K562 (cell line): ENCODE results near the gene PRKAG2. TPM values are rescaled to one million over a fixed set of nuclear protein-coding genes. Genes with fewer than 3 reads are reported as not detected.
A peak's percentile ranks its signal among the peaks of the same experiment; 100 is the strongest.
"Not testable (repeated sequence)": the region's sequence is repeated elsewhere in the genome, so short reads cannot be mapped to it uniquely, and the experiment has no call there.

ENCODE experiments used
- ATAC-seq: fragments of 200-7000 bp; cut with Tn5 transposase; 3 replicates; pipeline ENCODE4 v1.9.1; 2020; ENCODE audit warnings: moderate library complexity
- BruUV-seq: library from RNA; stranded (reverse); fragments of 400-500 nt; replicated peaks from 2 replicates; lab custom pipeline; 2021; lab: Mats Ljungman, UMichigan
- CTCF ChIA-PET: fragments of 300-600 bp; formaldehyde crosslinking; extraction: SDS; loops from one replicate; lab custom pipeline; 2021; ENCODE audit warnings: low intra/inter-chr PET ratio; lab: Yijun Ruan, JAX
- POLR2A ChIA-PET: fragments of 300-600, 350-650 bp; sonication (Branson Sonifier 250); formaldehyde crosslinking; extraction: SDS; loops from one replicate; lab custom pipeline; 2021; ENCODE audit warnings: antibody characterized with exemption, inconsistent platforms; lab: Yijun Ruan, JAX
- DNase-seq, 4 experiments: peaks; one replicate each; pipeline versions ENCODE4 v3.0.0 to v3.0.0-alpha.2; 2011 to 2018; ENCODE audit warnings: low spot score in 3 of 4, mixed read lengths in 3 of 4; ENCODE audit errors: extremely low read depth in 1 of 4
- FAIRE-seq: peaks from 2 replicates; lab custom pipeline; 2011; peaks lifted over from hg19 to GRCh38; lab: Jason Lieb, UNC
- H2AFZ ChIP-seq: 2 replicates; pipeline ENCODE4 v1.6.0; 2011; ENCODE audit warnings: low read depth, low read length, control low read depth, inconsistent platforms
- H3K27ac ChIP-seq: fragments of 200-600 bp; 3 replicates; pipeline ENCODE4 v1.8.0; 2011; ENCODE audit warnings: low read depth, mild to moderate bottlenecking, control low read depth, inconsistent platforms, low read length, moderate library complexity, mixed read lengths; ENCODE audit errors: extremely low read depth
- H3K27me3 ChIP-seq, 2 experiments: fragments of 300-600 bp in 1 of 2; 2 replicates in 1 of 2; 3 replicates in 1 of 2; pipeline versions ENCODE4 v1.6.0 to v1.8.0; 2011; ENCODE audit warnings: inconsistent platforms in 2 of 2, low read length in 2 of 2, mild to moderate bottlenecking in 1 of 2, mixed read lengths in 1 of 2, moderate library complexity in 1 of 2; ENCODE audit not compliant: control insufficient read depth in 2 of 2, insufficient read depth in 2 of 2
- H3K36me3 ChIP-seq: fragments of 300-600 bp; 3 replicates; pipeline ENCODE4 v1.8.0; 2011; ENCODE audit warnings: mild to moderate bottlenecking, low read length, inconsistent platforms; ENCODE audit not compliant: control insufficient read depth, insufficient read depth
- H3K4me1 ChIP-seq, 2 experiments: fragments of 200-600 bp in 1 of 2; replicated peaks in 1 of 2; 2 replicates in 1 of 2; 3 replicates in 1 of 2; pipeline versions ENCODE4 v1.5.1 to v1.8.0; 2011; ENCODE audit warnings: inconsistent platforms in 2 of 2, low read length in 2 of 2, mild to moderate bottlenecking in 1 of 2, mixed read lengths in 1 of 2, moderate library complexity in 1 of 2; ENCODE audit not compliant: control insufficient read depth in 2 of 2, insufficient read depth in 2 of 2
- H3K4me2 ChIP-seq: 2 replicates; pipeline ENCODE4 v1.6.1; 2011; ENCODE audit warnings: low read length, control low read depth, inconsistent platforms, mixed read lengths; ENCODE audit not compliant: insufficient read depth
- H3K4me3 ChIP-seq: fragments of 200-600 bp; sonication (generic), shearing (Covaris generic); 2 replicates; pipeline ENCODE4 v1.5.1; 2016; ENCODE audit warnings: control low read depth, inconsistent platforms
- H3K79me2 ChIP-seq: fragments of 200-600 bp; 3 replicates; pipeline ENCODE4 v1.8.0; 2011; ENCODE audit warnings: low read length, inconsistent platforms; ENCODE audit not compliant: control insufficient read depth, insufficient read depth
- H3K9ac ChIP-seq, 2 experiments: 2 replicates each; pipeline versions ENCODE4 v1.6.0 to v1.6.1; 2011; ENCODE audit warnings: low read depth in 2 of 2, low read length in 2 of 2, control low read depth in 1 of 2, inconsistent platforms in 1 of 2, mild to moderate bottlenecking in 1 of 2, mixed read lengths in 1 of 2; ENCODE audit not compliant: insufficient read depth in 1 of 2
- H3K9me1 ChIP-seq: one replicate; pipeline ENCODE4 v1.6.0; 2011; ENCODE audit warnings: inconsistent platforms, mild to moderate bottlenecking, low read length, moderate library complexity; ENCODE audit not compliant: control insufficient read depth, insufficient read depth
- H3K9me3 ChIP-seq: replicated peaks from 2 replicates; pipeline ENCODE4 v1.5.1; 2011; ENCODE audit warnings: low read depth, low read length, inconsistent platforms; ENCODE audit not compliant: control insufficient read depth, insufficient read depth
- H4K20me1 ChIP-seq: replicated peaks from 2 replicates; pipeline ENCODE4 v1.6.1; 2011; ENCODE audit warnings: low read length, inconsistent platforms, mixed read lengths; ENCODE audit not compliant: control insufficient read depth, insufficient read depth
- ARID1B ChIP-seq: fragments of 450-650 bp; IDR thresholded peaks from 2 replicates; pipeline ENCODE4 v1.6.1; 2016; ENCODE audit warnings: antibody characterized with exemption, mild to moderate bottlenecking, inconsistent platforms
- EP400 ChIP-seq: fragments of 450-650 bp; IDR thresholded peaks from 2 replicates; pipeline ENCODE4 v1.6.1; 2017; ENCODE audit warnings: antibody characterized with exemption, mild to moderate bottlenecking, moderate library complexity
- FOXJ2 ChIP-seq: fragments of 200-800 bp; sonication (Bioruptor generic); IDR thresholded peaks from 2 replicates; pipeline ENCODE4 v1.6.1; 2016; ENCODE audit warnings: missing genetic modification characterization, missing compliant biosample characterization
- GATAD2B ChIP-seq: fragments of 450-650 bp; IDR thresholded peaks from 2 replicates; pipeline ENCODE4 v1.6.1; 2017; ENCODE audit warnings: mild to moderate bottlenecking, borderline replicate concordance
- ILF3 ChIP-seq: fragments of 450-650 bp; IDR thresholded peaks from 2 replicates; pipeline ENCODE4 v1.6.1; 2018; ENCODE audit warnings: antibody characterized with exemption, mild to moderate bottlenecking, moderate library complexity, borderline replicate concordance
- JUND ChIP-seq, 2 experiments: IDR thresholded peaks; 2 replicates in 1 of 2; 3 replicates in 1 of 2; pipeline ENCODE4 v1.6.1; 2011; ENCODE audit warnings: borderline replicate concordance in 2 of 2, low read depth in 2 of 2, low read length in 2 of 2, improper control_type of control experiment in 1 of 2, missing biosample characterization in 1 of 2, missing genetic modification characterization in 1 of 2, missing genetic modification reagents in 1 of 2
- MIER1 ChIP-seq: fragments of 450-650 bp; IDR thresholded peaks from 2 replicates; pipeline ENCODE4 v1.6.1; 2016; ENCODE audit warnings: antibody characterized with exemption, mild to moderate bottlenecking, low read depth
- MLLT1 ChIP-seq, 2 experiments: fragments of 450-650 bp; IDR thresholded peaks; 2 replicates each; pipeline ENCODE4 v1.6.1; 2016
- MTA1 ChIP-seq: fragments of 450-650 bp; IDR thresholded peaks from 2 replicates; pipeline ENCODE4 v1.6.1; 2017; ENCODE audit warnings: borderline replicate concordance
- MTA2 ChIP-seq: fragments of 450-650 bp; IDR thresholded peaks from 2 replicates; pipeline ENCODE4 v1.6.1; 2016; ENCODE audit warnings: low read depth
- NCOR1 ChIP-seq: fragments of 450-650 bp; IDR thresholded peaks from 2 replicates; pipeline ENCODE4 v1.6.1; 2016; ENCODE audit warnings: mild to moderate bottlenecking, moderate library complexity
- RB1 ChIP-seq: fragments of 450-650 bp; IDR thresholded peaks from 2 replicates; pipeline ENCODE4 v1.6.1; 2017; ENCODE audit warnings: low read depth, mild to moderate bottlenecking
- THRAP3 ChIP-seq: fragments of 450-650 bp; IDR thresholded peaks from 2 replicates; pipeline ENCODE4 v1.6.1; 2016; ENCODE audit warnings: mild to moderate bottlenecking, inconsistent platforms, borderline replicate concordance
- ZC3H8 ChIP-seq: fragments of 450-650 bp; IDR thresholded peaks from 2 replicates; pipeline ENCODE4 v1.6.1; 2017
- ZNF512 ChIP-seq: IDR thresholded peaks from 2 replicates; pipeline ENCODE4 v1.6.1; 2016; ENCODE audit warnings: missing genetic modification characterization, missing compliant biosample characterization
- ZNF561 ChIP-seq: fragments of 450-650 bp; formaldehyde crosslinking; conservative IDR thresholded peaks from 2 replicates; pipeline ENCODE4 v1.4.0; 2020; ENCODE audit warnings: mild to moderate bottlenecking, moderate library complexity
- WGBS: fragments of 100-300 bp; shearing (Covaris generic); methylation state at CpG from one replicate; pipeline ENCODE4 v1.1.6; 2016; ENCODE audit warnings: low coverage, mixed read lengths; ENCODE audit not compliant: insufficient coverage; ENCODE audit errors: missing lambda C conversion rate; 5-methylcytosine and 5-hydroxymethylcytosine counted together
- in situ Hi-C: fragments of 300-500 bp; cut with MboI; formaldehyde crosslinking; loops from 4 replicates; pipeline ENCODE4 v1.15.0; 2018; ENCODE audit warnings: inconsistent platforms, mixed read lengths
- intact Hi-C: fragments of 100-400 bp; cut with micrococcal nuclease; formaldehyde crosslinking; loops from 2 replicates; pipeline ENCODE4 v1.14.2; 2022
- polyA plus RNA-seq, 8 experiments: library from polyadenylated mRNA; depleted of rRNA in 4 of 8; stranded (reverse) in 5 of 8; unstranded in 3 of 8; fragments of >200 nt; fragmentation: Nextera tagmentation in 2 of 8; fragmentation: Illumina TruSeq in 1 of 8; extraction: Ambion mirVana in 2 of 8; extraction: Trizol in 1 of 8; gene quantifications; 2 replicates each; pipeline versions ENCODE4 v1.2.1 to v1.2.3, GENCODE V29; 2011 to 2014; ENCODE audit warnings: inconsistent platforms in 1 of 8, missing spikeins in 1 of 8
- total RNA-seq, 7 experiments: library from RNA; depleted of rRNA in 6 of 7; stranded (reverse); fragments of >200 nt in 6 of 7; fragmentation: Illumina TruSeq in 2 of 7; extraction: Trizol in 2 of 7; gene quantifications; 2 replicates each; pipeline versions ENCODE4 v1.2.1 to v1.2.3, GENCODE V29; 2011 to 2021; ENCODE audit warnings: low replicate concordance in 1 of 7

PRKAG2 gene
- total and polyA plus RNA-seq, 9 of the 15 experiments (the other 6 are each of a cell fraction or from before 2014, with no cell fraction given): 0.99 to 5.6 (median 3.3) TPM

- no peak overlapping the region for H2AFZ ChIP-seq
- no peaks in the 10 kb centered on the region for H3K9me1 ChIP-seq
- no peaks in the 10 kb centered on the region for H3K9me3 ChIP-seq
Observed at GRCh38 chr7:151537818-151538561, 338.9 kb downstream of the PRKAG2 start.

GRCh38 chr7:151536178-151536577 lies 340.7 kb downstream of the PRKAG2 start:
- 5% methylated on average over 2 of the region's 2 CpGs for WGBS
- H3K4me3 ChIP-seq, CTCF ChIA-PET, FAIRE-seq, H4K20me1 ChIP-seq, H3K4me1 ChIP-seq, ATAC-seq, H3K4me2 ChIP-seq, H2AFZ ChIP-seq, H3K36me3 ChIP-seq, H3K9ac ChIP-seq, H3K79me2 ChIP-seq, in situ Hi-C loops, BruUV-seq, H3K9me3 ChIP-seq, H3K9me1 ChIP-seq, H3K27ac ChIP-seq, DNase-seq, intact Hi-C loops: not testable (repeated sequence)
- H3K27me3 ChIP-seq: peaks cover 35 to 46% of the 10 kb centered on the region in 2 experiments
- POLR2A ChIA-PET: interaction anchor here (1.0 kb wide), 1 partner anchor 26 kb away, joined by 3 read pairs; no protein-coding TSS in a partner anchor
- TF ChIP-seq ZNF512 (tag) (peak; percentile 98), MIER1 (0 out of 2 replicates have a peak, but pooled peaks have one; percentile 28), EP400 (peak; percentile 27; the same call in 1 of the 2 replicates), ARID1B (0 out of 2 replicates have a peak, but pooled peaks have one; percentile 12), ZC3H8 (0 out of 2 replicates have a peak, but pooled peaks have one; percentile 53), MLLT1 (IDR thresholded peaks at IDR 0.05) (peak in 1 of 2 experiments; percentile 73; a peak in 1 of 4 replicates), MTA2 (0 out of 2 replicates have a peak, but pooled peaks have one; percentile 11), NCOR1 (0 out of 2 replicates have a peak, but pooled peaks have one; percentile 14), MTA1 (peak; percentile 39; the same call in 1 of the 2 replicates), THRAP3 (0 out of 2 replicates have a peak, but pooled peaks have one; percentile 49)

More at GRCh38 chr7:151537818-151538561, 338.9 kb downstream of the PRKAG2 start:
- no peaks in the 10 kb centered on the region for H4K20me1 ChIP-seq
- no peak overlapping the region for H3K27ac ChIP-seq
- POLR2A ChIA-PET: interaction anchor here (0.7 to 1.9 kb wide), 10 partner anchors 13 to 37 kb away, joined by 3 to 13 read pairs (median 4); partner anchors contain the start of gene RHEB
- WGBS: 0% methylated on average over 8 of the region's 8 CpGs
- H3K27me3 ChIP-seq: peaks cover 50 to 57% of the 10 kb centered on the region in 2 experiments
- FAIRE-seq: no peak
- no peaks in the 10 kb centered on the region for H3K36me3 ChIP-seq
- no TSS peak for BruUV-seq
- H3K79me2 ChIP-seq: no peaks in the 10 kb centered on the region
- TF ChIP-seq ZNF561 (CRISPR knock-in tag): no peak
- TF ChIP-seq GATAD2B: no peak
- no peak for TF ChIP-seq ILF3
- no peak for TF ChIP-seq FOXJ2
- TF ChIP-seq JUND (IDR thresholded peaks at IDR 0.05; ENCODE audit: borderline replicate concordance, low read depth, low read length): no peak
- no peak for TF ChIP-seq JUND (tag; IDR thresholded peaks at IDR 0.05; ENCODE audit: borderline replicate concordance, low read depth, low read length)
- no peak for TF ChIP-seq RB1
- TF ChIP-seq, all 486 proteins: peak for 0
- DNase-seq (no peak), ATAC-seq (no peak)
- intact Hi-C loops: no loop called here
- no peak overlapping the region for H3K4me2 ChIP-seq
- CTCF ChIA-PET: no interaction called here
- no peak overlapping the region for H3K9ac ChIP-seq
- H3K4me1 ChIP-seq: no peaks in the 10 kb centered on the region
- no peak overlapping the region for H3K4me3 ChIP-seq
- in situ Hi-C loops: no loop called here
